ENCODE results near the gene C4orf50. TPM values are rescaled to one million over a fixed set of nuclear protein-coding genes. Genes with fewer than 3 reads are reported as not detected.

Gene C4orf50
- polyA plus RNA-seq, 3 donors: not detected

DNA sequence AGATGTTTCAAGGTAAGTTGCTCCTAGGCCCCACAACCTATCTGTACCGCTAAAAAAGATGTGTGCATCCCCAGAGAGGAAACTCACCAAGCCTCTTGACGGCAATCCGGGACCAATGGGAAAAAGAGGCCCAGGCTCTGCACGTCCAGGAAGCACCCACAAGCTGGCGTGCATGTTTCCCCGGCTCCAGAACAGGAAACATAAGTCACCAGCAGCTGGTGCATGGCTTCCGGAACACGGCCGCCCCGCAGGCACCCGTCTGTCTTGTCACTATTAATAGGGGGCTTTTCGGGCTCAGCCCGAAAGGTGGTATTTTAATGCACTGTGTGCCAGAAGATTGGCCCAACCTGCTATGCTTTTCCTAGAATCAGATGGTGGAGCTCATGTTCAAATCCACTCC lies 147.5 kb downstream of the C4orf50 start:
- peaks cover 13 to 39% (median 28%) of the 10 kb centered on the region in 3 donors for H3K27me3 Mint-ChIP-seq (ENCODE audit: low read depth in 3 of 3)
- Histone ChIP-seq H4K20me1 (ENCODE audit: insufficient read depth, low read length) (no peaks in the 10 kb centered on the region), H3K36me3 (replicated peaks in 1 of 2; ENCODE audit: control insufficient read depth in 1 of 2, insufficient read depth in 2 of 2, low read length in 2 of 2) (no peaks in the 10 kb centered on the region), H3K27me3 (ENCODE audit: control insufficient read depth in 2 of 2, insufficient read depth in 2 of 2, low read length in 2 of 2) (no peaks in the 10 kb centered on the region), H3K79me2 (ENCODE audit: insufficient read depth, low read length) (no peaks in the 10 kb centered on the region), H3K9me3 (replicated peaks in 1 of 2; ENCODE audit: control insufficient read depth in 1 of 2, insufficient read depth in 1 of 2, low read length in 2 of 2) (peaks cover 0 to 3% of the 10 kb centered on the region in 2 donors), H2AFZ (ENCODE audit: insufficient read depth, low read depth, low read length, poor library complexity, severe bottlenecking) (no peak overlapping the region), H3K4me1 (ENCODE audit: control insufficient read depth in 1 of 2, insufficient read depth in 2 of 2, low read length in 2 of 2) (no peaks in the 10 kb centered on the region), H3K4me2 (replicated peaks; ENCODE audit: extremely low read depth, low read length, poor library complexity, severe bottlenecking) (no peak overlapping the region), H3K9ac (ENCODE audit: insufficient read depth, low read length, poor library complexity, severe bottlenecking) (no peak overlapping the region), H3K4me3 (replicated peaks in 1 of 3; ENCODE audit: low read depth in 2 of 3, low read length in 3 of 3) (no peak overlapping the region), H3K27ac (ENCODE audit: low read depth in 1 of 2, low read length in 2 of 2) (no peak overlapping the region)
- H3K27ac Mint-ChIP-seq: no peak overlapping the region
- H3K9me3 Mint-ChIP-seq: peaks cover 0 to 8% (median 6%) of the 10 kb centered on the region in 7 donors
- intact Hi-C loops (cut with micrococcal nuclease): no loop called here
- H3K4me1 Mint-ChIP-seq: peaks cover 8% of the 10 kb centered on the region
- no peaks in the 10 kb centered on the region for H3K36me3 Mint-ChIP-seq
- DNase-seq: no peak
- TF ChIP-seq, protein P1, sequence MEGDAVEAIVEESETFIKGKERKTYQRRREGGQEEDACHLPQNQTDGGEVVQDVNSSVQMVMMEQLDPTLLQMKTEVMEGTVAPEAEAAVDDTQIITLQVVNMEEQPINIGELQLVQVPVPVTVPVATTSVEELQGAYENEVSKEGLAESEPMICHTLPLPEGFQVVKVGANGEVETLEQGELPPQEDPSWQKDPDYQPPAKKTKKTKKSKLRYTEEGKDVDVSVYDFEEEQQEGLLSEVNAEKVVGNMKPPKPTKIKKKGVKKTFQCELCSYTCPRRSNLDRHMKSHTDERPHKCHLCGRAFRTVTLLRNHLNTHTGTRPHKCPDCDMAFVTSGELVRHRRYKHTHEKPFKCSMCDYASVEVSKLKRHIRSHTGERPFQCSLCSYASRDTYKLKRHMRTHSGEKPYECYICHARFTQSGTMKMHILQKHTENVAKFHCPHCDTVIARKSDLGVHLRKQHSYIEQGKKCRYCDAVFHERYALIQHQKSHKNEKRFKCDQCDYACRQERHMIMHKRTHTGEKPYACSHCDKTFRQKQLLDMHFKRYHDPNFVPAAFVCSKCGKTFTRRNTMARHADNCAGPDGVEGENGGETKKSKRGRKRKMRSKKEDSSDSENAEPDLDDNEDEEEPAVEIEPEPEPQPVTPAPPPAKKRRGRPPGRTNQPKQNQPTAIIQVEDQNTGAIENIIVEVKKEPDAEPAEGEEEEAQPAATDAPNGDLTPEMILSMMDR (IDR thresholded peaks at IDR 0.05): no peak
- no peak overlapping the region for H3K4me3 Mint-ChIP-seq
- 6% methylated on average over 12 of the region's 13 CpGs for WGBS (ENCODE audit: insufficient coverage)

DNA sequence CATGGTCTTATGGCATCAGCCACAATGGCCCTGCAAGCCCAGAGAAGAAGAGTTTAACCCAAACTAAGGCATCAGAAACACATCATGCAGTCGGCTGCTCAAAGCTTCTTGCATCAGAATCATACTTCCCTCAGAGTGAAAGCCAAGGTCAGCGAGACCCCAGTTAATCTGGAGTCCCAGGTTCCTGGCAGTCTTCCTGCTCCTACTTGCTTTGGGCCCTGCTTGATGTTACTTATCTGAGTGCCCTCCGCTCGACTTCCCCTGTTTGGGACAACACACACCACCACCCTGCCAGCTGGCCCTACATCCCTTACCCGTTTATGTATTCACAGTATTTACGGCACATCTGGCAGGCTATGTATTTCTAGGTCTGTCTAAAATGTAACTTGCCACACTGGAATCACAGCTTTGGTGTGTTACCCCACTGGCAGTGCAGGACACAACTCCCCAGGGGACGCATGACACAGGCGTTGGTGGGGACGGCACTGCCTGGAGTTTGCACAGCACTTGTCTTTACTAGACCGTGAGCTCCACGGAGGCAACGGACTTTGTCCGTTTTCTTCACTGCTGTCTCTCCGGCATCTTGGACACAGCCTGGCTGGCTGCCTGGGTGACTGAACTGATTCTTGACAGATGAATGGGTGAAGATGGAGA lies 148.1 kb downstream of the C4orf50 start:
- no peak overlapping the region for H3K4me3 Mint-ChIP-seq
- H3K9me3 Mint-ChIP-seq: peaks cover 0 to 8% (median 6%) of the 10 kb centered on the region in 7 donors
- H3K4me1 Mint-ChIP-seq: peaks cover 8% of the 10 kb centered on the region
- intact Hi-C loops (cut with micrococcal nuclease): no loop called here
- no peaks in the 10 kb centered on the region for H3K36me3 Mint-ChIP-seq
- Histone ChIP-seq H3K36me3 (replicated peaks in 1 of 2; ENCODE audit: control insufficient read depth in 1 of 2, insufficient read depth in 2 of 2, low read length in 2 of 2) (no peaks in the 10 kb centered on the region), H3K79me2 (ENCODE audit: insufficient read depth, low read length) (no peaks in the 10 kb centered on the region), H3K27ac (ENCODE audit: low read depth in 1 of 2, low read length in 2 of 2) (no peak overlapping the region), H2AFZ (ENCODE audit: insufficient read depth, low read depth, low read length, poor library complexity, severe bottlenecking) (no peak overlapping the region), H3K9me3 (replicated peaks in 1 of 2; ENCODE audit: control insufficient read depth in 1 of 2, insufficient read depth in 1 of 2, low read length in 2 of 2) (peaks cover 0 to 3% of the 10 kb centered on the region in 2 donors), H3K4me1 (ENCODE audit: control insufficient read depth in 1 of 2, insufficient read depth in 2 of 2, low read length in 2 of 2) (no peaks in the 10 kb centered on the region), H3K4me3 (replicated peaks in 1 of 3; ENCODE audit: low read depth in 2 of 3, low read length in 3 of 3) (no peak overlapping the region), H3K27me3 (ENCODE audit: control insufficient read depth in 2 of 2, insufficient read depth in 2 of 2, low read length in 2 of 2) (no peaks in the 10 kb centered on the region), H3K4me2 (replicated peaks; ENCODE audit: extremely low read depth, low read length, poor library complexity, severe bottlenecking) (no peak overlapping the region), H3K9ac (ENCODE audit: insufficient read depth, low read length, poor library complexity, severe bottlenecking) (no peak overlapping the region), H4K20me1 (ENCODE audit: insufficient read depth, low read length) (no peaks in the 10 kb centered on the region)
- H3K27me3 Mint-ChIP-seq (ENCODE audit: low read depth in 3 of 3): peaks cover 13 to 45% (median 28%) of the 10 kb centered on the region in 3 donors
- no peak overlapping the region for H3K27ac Mint-ChIP-seq
- WGBS (ENCODE audit: insufficient coverage): 84% methylated on average over 14 of the region's 14 CpGs
- DNase-seq: no peak
- TF ChIP-seq, protein P1 (IDR thresholded peaks at IDR 0.05): no peak
